Myometrial cell (primary cell): ENCODE results near the gene TMEM178A. TPM values are rescaled to one million over a fixed set of nuclear protein-coding genes. Genes with fewer than 3 reads are reported as not detected.

Experiments
- total RNA-seq: library from RNA; depleted of rRNA; stranded (reverse); fragments of >200 nt; gene quantifications from 2 replicates; pipeline ENCODE4 v1.2.3, GENCODE V29; 2015

TMEM178A gene
- total RNA-seq: not detected in 2 replicates

DNA sequence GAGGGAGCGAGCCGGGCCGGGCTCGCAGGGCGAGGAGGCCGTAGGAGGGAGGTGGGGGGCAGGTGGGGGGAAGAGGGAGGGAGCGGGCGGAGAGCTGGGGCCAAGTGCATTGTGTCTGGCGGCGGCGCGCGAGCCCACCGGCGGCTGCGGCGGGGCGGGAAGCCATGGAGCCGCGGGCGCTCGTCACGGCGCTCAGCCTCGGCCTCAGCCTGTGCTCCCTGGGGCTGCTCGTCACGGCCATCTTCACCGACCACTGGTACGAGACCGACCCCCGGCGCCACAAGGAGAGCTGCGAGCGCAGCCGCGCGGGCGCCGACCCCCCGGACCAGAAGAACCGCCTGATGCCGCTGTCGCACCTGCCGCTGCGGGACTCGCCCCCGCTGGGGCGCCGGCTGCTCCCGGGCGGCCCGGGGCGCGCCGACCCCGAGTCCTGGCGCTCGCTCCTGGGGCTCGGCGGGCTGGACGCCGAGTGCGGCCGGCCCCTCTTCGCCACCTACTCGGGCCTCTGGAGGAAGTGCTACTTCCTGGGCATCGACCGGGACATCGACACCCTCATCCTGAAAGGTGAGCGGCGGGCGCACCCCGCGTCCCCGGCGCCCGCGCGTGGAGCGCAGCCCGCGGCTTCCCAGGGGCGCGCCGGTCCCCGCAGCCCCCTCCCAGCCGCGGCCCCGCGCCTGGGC lies at the start of gene TMEM178A:
Gene TMEM178A (plus strand): TSS at position 107 of the 680 bp plus-strand sequence. CDS start 58 bp downstream, at position 165.

Other genes with a start within 250 kb of the TMEM178A start
- gene MAP4K3, start 228.6 kb upstream of the TMEM178A start, total RNA-seq: 23.6 and 38.3 TPM in 2 replicates
- gene THUMPD2, start 113.3 kb downstream of the TMEM178A start, total RNA-seq: 3.2 and 3.4 TPM in 2 replicates